Measurements from ENCODE around the gene CFAP210.
"Not testable (repeated sequence)": the region's sequence is repeated elsewhere in the genome, so short reads cannot be mapped to it uniquely, and the experiment has no call there.

The CFAP210 gene

GRCh38 chr2:169712791-169713227 is 18.6 kb upstream of the CFAP210 start:
- DNase-seq (ENCODE audit: low read depth), result no peak

GRCh38 chr2:169711751-169712509 is 17.7 kb upstream of the CFAP210 start:
- no peak for DNase-seq (ENCODE audit: low read depth)

- no peak for DNase-seq (ENCODE audit: low read depth)
Measured at GRCh38 chr2:169709981-169710380, 15.8 kb upstream of the CFAP210 start.

DNA sequence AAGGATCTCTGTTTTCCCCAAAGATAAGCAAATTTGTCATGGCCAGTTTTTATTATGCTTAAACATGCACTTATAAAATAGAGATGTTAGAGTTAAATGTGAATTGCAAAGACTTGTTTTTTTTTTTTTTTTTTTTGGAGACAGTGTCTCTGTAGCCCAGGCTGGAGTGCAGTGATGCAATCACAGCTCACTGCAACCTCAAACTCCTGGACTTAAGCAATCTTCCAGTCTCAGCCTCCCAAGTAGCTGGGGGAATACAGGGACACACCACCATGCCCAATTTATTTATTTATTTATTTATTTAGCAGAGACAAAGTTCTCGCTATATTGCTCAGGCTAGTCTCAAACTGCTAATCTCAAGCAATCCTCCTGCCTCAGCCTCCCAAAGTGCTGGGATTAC is 15.1 kb upstream of the CFAP210 start:
- no peak for DNase-seq (ENCODE audit: low read depth)

GRCh38 chr2:169707626-169708025 is 13.4 kb upstream of the CFAP210 start:
- DNase-seq (ENCODE audit: low read depth), result no peak

- no peak for DNase-seq (ENCODE audit: low read depth)
Measured at GRCh38 chr2:169705927-169706326, 11.7 kb upstream of the CFAP210 start.

DNA sequence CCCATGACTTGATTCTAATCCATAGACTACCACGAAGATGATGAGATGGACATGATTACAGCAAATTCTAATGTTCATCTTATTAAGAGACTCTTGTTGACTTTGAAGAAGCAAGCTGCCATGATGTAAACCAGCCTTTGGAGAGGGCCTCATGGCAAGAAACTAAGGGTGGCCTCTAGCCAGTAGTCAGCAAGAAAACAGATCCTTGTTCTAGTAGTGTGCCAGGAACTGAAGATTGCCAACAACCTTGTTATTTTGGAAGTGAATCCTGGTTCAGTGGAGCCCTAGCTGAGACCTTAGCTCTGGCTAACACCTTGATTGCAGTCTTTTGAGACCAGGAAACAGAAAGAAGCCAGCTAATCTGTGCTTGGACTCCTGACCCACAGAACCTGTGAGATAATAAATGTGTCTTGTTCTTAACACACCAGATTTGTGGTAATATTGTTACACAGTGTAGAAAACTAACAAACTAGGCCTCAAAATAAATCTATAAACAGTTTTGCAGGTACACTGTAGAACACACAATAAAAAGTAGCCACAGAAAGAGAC is 10.0 kb upstream of the CFAP210 start:
- DNase-seq (ENCODE audit: low read depth), result no peak

- DNase-seq (ENCODE audit: low read depth), result no peak
Measured at GRCh38 chr2:169702996-169703395, 8.8 kb upstream of the CFAP210 start.

DNA sequence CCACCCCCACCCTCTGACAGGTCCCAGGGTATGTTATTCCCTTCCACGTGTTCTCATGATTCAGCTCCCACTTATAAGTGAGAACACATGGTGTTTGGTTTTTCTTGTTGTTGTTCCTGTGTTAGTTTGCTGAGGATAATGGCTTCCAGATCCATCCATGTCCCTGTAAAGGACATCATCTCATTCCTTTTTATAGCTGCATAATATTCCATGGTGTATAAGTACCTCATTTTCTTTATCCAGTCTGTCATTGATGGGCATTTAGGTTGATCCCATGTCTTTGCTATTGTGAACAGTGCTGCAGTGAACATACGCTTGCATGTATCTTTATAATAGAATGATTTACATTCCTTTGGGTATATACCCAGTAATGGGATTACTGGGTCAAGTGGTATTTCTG is 5.0 kb upstream of the CFAP210 start:
- not testable (repeated sequence) for DNase-seq (ENCODE audit: low read depth)

GRCh38 chr2:169696381-169696780 is 2.2 kb upstream of the CFAP210 start:
- DNase-seq (ENCODE audit: low read depth), result no peak

- no peak for DNase-seq (ENCODE audit: low read depth)
Measured at GRCh38 chr2:169694894-169695260, 672 bp upstream of the CFAP210 start.

DNA sequence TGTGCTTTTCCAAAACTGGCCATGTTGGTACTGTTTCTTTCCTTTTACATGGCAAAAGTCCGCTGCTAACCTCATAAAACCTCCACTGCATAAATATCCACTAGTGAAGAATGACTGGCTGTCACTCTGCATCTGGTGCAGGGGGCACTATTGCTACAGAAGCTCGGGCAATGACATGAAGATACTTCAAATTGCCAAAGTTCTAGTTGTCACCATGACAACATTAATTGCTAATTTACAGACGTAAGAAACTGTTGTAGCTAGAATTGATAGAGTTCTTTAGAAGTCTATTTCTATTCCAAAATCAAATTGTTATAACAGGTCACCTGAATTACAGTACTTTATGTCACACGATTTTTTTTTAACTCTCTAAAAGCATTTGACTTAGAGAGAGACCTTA is 845 bp downstream of the CFAP210 start:
- no peak for DNase-seq (ENCODE audit: low read depth)

GRCh38 chr2:169692718-169693117 is 1.5 kb downstream of the CFAP210 start:
- DNase-seq (ENCODE audit: low read depth), result no peak

DNA sequence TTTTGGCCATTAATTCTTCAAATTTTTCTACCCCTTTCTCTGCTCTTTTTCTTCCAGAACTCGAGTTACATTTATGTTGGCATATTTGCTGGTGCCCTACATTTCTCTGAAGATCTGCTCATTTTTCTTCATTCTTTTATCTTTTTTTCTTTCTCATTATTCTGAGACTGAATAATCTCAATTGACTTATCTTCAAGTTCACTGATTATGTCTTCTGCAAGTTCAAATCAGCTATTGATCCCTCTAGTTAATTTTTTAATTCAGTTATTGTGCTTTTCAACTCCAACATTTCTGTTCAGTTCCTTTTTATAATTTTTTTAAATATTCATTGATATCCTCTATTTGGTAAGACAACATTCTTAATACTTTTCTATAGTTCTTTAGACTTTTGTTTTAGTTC is 3.2 kb downstream of the CFAP210 start:
- no peak for DNase-seq (ENCODE audit: low read depth)

- DNase-seq (ENCODE audit: low read depth), result not testable (repeated sequence)
Measured at GRCh38 chr2:169687943-169688342, 6.3 kb downstream of the CFAP210 start.

- not testable (repeated sequence) for DNase-seq (ENCODE audit: low read depth)
Measured at GRCh38 chr2:169686825-169687224, 7.4 kb downstream of the CFAP210 start.

GRCh38 chr2:169684712-169685111 is 9.5 kb downstream of the CFAP210 start:
- DNase-seq (ENCODE audit: low read depth), result not testable (repeated sequence)

DNA sequence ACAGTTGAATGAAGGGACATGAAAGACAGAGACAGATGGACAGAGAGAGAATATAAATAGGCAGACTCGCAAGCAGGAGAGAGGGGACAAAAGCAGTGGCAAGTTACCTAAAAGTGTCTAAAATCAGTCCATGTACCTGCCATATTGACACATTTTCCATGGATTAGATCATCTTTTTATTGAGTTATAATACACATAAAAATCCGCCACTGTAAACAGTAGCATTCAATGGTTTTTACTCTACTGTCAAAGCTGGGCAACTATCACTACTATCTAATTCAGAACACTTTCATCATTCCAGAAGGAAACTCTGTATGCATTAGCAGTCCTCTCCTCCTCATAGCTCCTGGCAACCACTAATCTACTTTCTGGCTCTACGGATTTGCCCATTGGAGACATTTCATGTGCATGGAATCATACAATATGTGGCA is 10.1 kb downstream of the CFAP210 start:
- no peak for DNase-seq (ENCODE audit: low read depth)

DNA sequence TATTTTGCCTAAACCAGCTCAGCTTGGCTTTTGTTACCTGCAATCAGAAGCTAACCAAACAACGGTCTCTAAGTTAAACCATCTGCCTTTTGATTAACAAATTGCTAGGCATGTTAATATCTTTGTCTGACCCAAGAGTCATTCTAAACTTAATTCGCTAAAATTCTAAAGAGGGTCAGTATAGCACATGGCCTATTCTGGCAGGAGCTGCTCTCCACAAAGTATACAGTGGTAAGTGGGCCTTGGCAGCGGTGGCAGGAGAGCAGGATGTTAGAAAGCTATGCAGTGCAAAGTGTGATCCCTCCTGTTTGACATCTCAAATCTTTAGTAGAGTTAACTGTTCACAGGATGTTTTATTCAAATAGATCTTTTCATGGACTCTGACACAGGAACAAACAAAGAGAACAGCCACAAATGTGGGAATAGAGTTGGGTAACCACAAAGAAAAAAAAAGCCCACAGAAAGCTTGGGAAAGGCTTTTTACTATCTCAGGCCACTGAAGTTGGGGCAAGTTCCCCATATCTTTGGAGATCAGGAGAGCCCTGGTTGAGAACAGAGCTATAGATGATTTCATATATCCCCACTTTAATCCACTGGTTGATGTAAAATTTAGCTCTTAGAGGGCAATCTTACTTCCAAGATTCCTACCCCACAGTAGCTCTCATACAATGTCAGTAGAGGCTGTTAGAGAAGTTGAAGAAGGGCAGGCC is 10.6 kb downstream of the CFAP210 start:
- no peak for DNase-seq (ENCODE audit: low read depth)

- no peak for DNase-seq (ENCODE audit: low read depth)
Measured at GRCh38 chr2:169683054-169683424, 11.2 kb downstream of the CFAP210 start.

GRCh38 chr2:169676850-169677249 is 17.4 kb downstream of the CFAP210 start:
- DNase-seq (ENCODE audit: low read depth), result no peak

DNA sequence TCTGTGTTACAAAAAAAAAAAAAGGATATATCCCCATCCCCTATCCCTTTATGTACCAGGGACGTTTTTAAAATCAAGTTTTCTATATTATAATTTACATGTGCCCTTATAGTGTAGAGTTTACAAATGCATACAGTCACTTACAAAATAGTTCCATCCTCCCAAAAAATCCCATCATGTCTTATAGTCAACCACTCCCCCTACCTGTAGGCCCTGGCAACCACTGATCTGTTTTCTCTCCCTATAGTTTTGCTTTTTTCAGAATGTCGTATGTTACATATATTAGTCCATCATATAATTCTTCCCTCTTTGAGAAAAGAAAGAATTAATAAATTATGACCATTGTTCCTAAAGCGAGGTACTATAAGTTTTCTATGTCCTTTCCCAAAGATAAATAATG is 17.8 kb downstream of the CFAP210 start:
- no peak for DNase-seq (ENCODE audit: low read depth)

- no peak for DNase-seq (ENCODE audit: low read depth)
Measured at GRCh38 chr2:169673921-169674320, 20.3 kb downstream of the CFAP210 start.
